PC-3 (cell line): ENCODE measurements around the gene COL27A1. TPM values are rescaled to one million over a fixed set of nuclear protein-coding genes. Genes with fewer than 3 reads are reported as not detected.
A peak's percentile ranks its signal among the peaks of the same experiment; 100 is the strongest.

Experiments used
- ATAC-seq: fragments of 200-7000 bp; cut with Tn5 transposase; 2 replicates; pipeline ENCODE4 v1.9.1; 2020; ENCODE audit warnings: mild to moderate bottlenecking, moderate library complexity
- BruUV-seq: library from RNA; stranded (reverse); fragments of 400-500 nt; replicated peaks from 2 replicates; lab custom pipeline; 2021; lab: Mats Ljungman, UMichigan
- CTCF ChIA-PET: fragments of 300-600 bp; sonication (Branson Sonifier 250); formaldehyde crosslinking; loops from one replicate; lab custom pipeline; 2022; ENCODE audit warnings: antibody characterized with exemption; lab: Charles Lee
- POLR2A ChIA-PET: fragments of 300-600 bp; sonication (Branson Sonifier 250); formaldehyde crosslinking; loops from one replicate; lab custom pipeline; 2022; ENCODE audit warnings: antibody characterized with exemption; ENCODE audit not compliant: unreplicated experiment; lab: Charles Lee
- DNase-seq: peaks from one replicate; pipeline ENCODE4 v3.0.0-alpha.2; 2015
- H2AFZ ChIP-seq: fragments of 300-600 bp; sonication (generic); 2 replicates; pipeline ENCODE4 v1.6.0; 2016; ENCODE audit warnings: antibody characterized with exemption, low read length
- H3F3A ChIP-seq: fragments of 300-600 bp; sonication (generic); one replicate; pipeline ENCODE4 v1.6.0; 2017; ENCODE audit warnings: antibody characterized with exemption, low read length, control low read depth, mild to moderate bottlenecking; ENCODE audit not compliant: unreplicated experiment
- H3K27ac ChIP-seq: fragments of 300-600 bp; sonication (generic); 2 replicates; pipeline ENCODE4 v1.5.1; 2016; ENCODE audit warnings: mild to moderate bottlenecking, low read length
- H3K27me3 ChIP-seq: fragments of 300-600 bp; sonication (generic); 2 replicates; pipeline ENCODE4 v1.6.1; 2016; ENCODE audit warnings: low read length, mixed read lengths
- H3K36me3 ChIP-seq: fragments of 300-600 bp; sonication (generic); 2 replicates; pipeline ENCODE4 v1.6.1; 2016; ENCODE audit warnings: low read depth, mixed run types, low read length, mixed read lengths
- H3K4me1 ChIP-seq: fragments of 300-600 bp; sonication (generic); 2 replicates; pipeline ENCODE4 v1.5.1; 2016; ENCODE audit warnings: low read length; ENCODE audit not compliant: insufficient read depth
- H3K4me2 ChIP-seq: fragments of 300-600 bp; sonication (generic); 2 replicates; pipeline ENCODE4 v1.6.0; 2016; ENCODE audit warnings: low read length
- H3K4me3 ChIP-seq: fragments of 300-600 bp; sonication (generic); 2 replicates; pipeline ENCODE4 v1.5.1; 2016; ENCODE audit warnings: mild to moderate bottlenecking, low read length, mixed read lengths
- H3K79me2 ChIP-seq: fragments of 300-600 bp; sonication (generic); 2 replicates; pipeline ENCODE4 v1.6.1; 2017; ENCODE audit warnings: low read length, mixed read lengths
- H3K9ac ChIP-seq: fragments of 300-600 bp; sonication (generic); 2 replicates; pipeline ENCODE4 v1.6.0; 2016; ENCODE audit warnings: mild to moderate bottlenecking, low read length
- H3K9me2 ChIP-seq: fragments of 300-600 bp; sonication (generic); replicated peaks from 2 replicates; pipeline ENCODE4 v1.6.1; 2016; ENCODE audit warnings: mixed run types, low read length, mixed read lengths
- H3K9me3 ChIP-seq: fragments of 300-600 bp; sonication (generic); 2 replicates; pipeline ENCODE4 v1.6.1; 2016; ENCODE audit warnings: low read length, mixed read lengths
- H4K20me1 ChIP-seq: fragments of 300-600 bp; sonication (generic); 2 replicates; pipeline ENCODE4 v1.6.1; 2016; ENCODE audit warnings: low read length, mixed read lengths
- EZH2 ChIP-seq: fragments of 300-600 bp; sonication (generic); IDR thresholded peaks from one replicate; pipeline ENCODE4 v1.6.1; 2017; ENCODE audit warnings: antibody characterized with exemption, mild to moderate bottlenecking, low read length; ENCODE audit not compliant: unreplicated experiment
- EZH2phosphoT487 ChIP-seq: fragments of 300-600 bp; sonication (generic); IDR thresholded peaks from 2 replicates; pipeline ENCODE4 v1.6.1; 2018; ENCODE audit warnings: mild to moderate bottlenecking, antibody characterized with exemption, low read length, borderline replicate concordance
- intact Hi-C: fragments of 100-400 bp; cut with micrococcal nuclease; formaldehyde crosslinking; loops from 2 replicates; pipeline ENCODE4 v1.9.0; 2023
- total RNA-seq: library from RNA; depleted of rRNA; stranded (reverse); fragments of >200 nt; gene quantifications from 2 replicates; pipeline ENCODE4 v1.2.3, GENCODE V29; 2014
- TF ChIP-seq, protein P1 (sequence below): fragments of 300-600 bp; sonication (generic); conservative IDR thresholded peaks from 2 replicates; pipeline ENCODE4 v1.5.1; 2017; ENCODE audit warnings: antibody characterized with exemption, low read depth, mild to moderate bottlenecking, low read length

The COL27A1 gene
- total RNA-seq, 1 experiment from 2014 or later = 4.3 TPM

DNA sequence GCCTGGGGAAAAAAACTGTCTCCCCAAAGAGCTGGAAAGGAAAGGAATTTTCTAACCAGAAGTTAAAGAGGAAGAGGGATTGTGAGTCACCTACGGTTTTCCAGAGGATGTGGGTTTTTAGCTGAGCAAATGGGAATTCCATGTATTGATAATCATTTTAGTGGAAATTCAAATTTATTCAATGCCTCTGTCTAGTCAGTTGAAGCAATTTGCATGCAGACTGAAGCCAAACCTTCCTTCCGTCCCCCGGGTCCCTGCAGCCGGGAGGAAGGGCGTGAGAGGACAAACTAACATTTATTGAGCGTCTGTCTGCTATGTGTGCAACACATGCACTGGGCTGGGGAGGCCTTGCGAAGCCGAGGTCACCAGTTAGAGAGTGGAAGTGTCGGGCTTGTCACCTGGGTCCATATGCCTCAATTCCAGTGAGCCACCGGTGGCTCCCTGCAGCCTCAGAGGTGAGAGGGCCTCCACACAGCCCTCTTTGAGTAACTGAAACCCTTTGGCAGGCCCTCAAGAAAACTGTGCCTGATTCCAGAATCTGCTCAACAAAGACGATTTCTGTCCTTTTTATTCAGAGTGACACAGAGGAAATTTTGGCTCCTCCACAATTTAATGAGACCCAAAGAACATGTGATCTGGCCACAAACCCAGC lies 70.3 kb downstream of the COL27A1 start:
- H4K20me1 ChIP-seq = no peaks in the 10 kb centered on the region
- peak; percentile 56 for DNase-seq
- H3K4me3 ChIP-seq = no peak overlapping the region; the same call in 1 of the 2 replicates
- peak overlapping the region; percentile 89 for H3K9ac ChIP-seq
- H3K27ac ChIP-seq = peak overlapping the region; percentile 98
- H2AFZ ChIP-seq = peak overlapping the region; percentile 53
- H3K79me2 ChIP-seq = no peaks in the 10 kb centered on the region
- peak; percentile 37; the same call in 1 of the 2 replicates for ATAC-seq
- H3K9me2 ChIP-seq = no peaks in the 10 kb centered on the region
- H3F3A ChIP-seq = no peaks in the 10 kb centered on the region
- H3K4me1 ChIP-seq = peaks cover 46% of the 10 kb centered on the region
- POLR2A ChIA-PET = no interaction called here
- no peak for TF ChIP-seq EZH2
- CTCF ChIA-PET = no interaction called here
- no peaks in the 10 kb centered on the region for H3K36me3 ChIP-seq
- H3K4me2 ChIP-seq = peak overlapping the region; percentile 75
- no TSS peak for BruUV-seq
- no peaks in the 10 kb centered on the region for H3K27me3 ChIP-seq
- no peaks in the 10 kb centered on the region for H3K9me3 ChIP-seq
- intact Hi-C loops = no loop called here

DNA sequence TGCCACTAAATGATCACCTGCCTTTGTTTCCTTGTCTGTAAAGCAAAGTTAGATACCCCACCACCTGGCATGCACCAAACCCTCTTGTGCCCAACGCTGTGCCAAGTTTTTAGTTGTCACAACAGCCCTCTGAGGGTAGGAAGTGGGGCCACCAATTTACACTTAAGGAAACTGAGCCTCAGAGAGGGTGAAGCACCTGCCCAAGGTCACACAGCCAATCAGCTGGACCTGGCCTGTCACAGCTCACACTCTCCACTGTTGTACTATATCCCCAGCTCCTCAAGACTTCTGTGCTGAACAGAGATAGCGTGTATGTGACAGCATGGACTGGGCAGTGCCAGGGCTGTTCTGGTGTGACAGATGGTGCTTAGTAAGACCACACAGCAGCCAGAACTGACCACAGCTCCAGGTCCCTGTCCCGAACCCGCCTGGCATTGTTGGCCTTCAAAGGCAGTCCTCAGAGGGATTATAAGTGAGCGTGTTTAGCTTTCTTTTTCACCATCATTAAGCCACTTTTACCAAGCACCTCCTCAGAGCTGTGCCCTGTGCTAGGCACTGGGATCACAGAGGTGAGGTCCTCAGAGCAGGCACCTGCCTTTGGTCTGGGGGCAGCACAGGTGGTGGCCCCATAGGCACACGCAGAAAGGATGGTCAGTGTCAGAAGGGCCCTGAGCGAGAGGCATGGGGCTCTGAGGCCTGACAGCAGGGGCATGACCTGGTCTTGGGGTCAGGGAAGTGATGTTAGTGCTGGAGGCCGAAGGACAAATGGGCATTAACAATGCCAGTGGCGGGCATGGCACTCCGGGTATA lies 71.1 kb downstream of the COL27A1 start:
- Histone ChIP-seq H3K9me3 (no peaks in the 10 kb centered on the region), H3K9ac (peak overlapping the region; percentile 65), H3K79me2 (no peaks in the 10 kb centered on the region), H3K9me2 (no peaks in the 10 kb centered on the region), H3K4me2 (peak overlapping the region; percentile 75), H3K4me1 (peaks cover 43% of the 10 kb centered on the region), H4K20me1 (no peaks in the 10 kb centered on the region), H3K36me3 (no peaks in the 10 kb centered on the region), H2AFZ (no peak overlapping the region), H3K27ac (peak overlapping the region; percentile 98), H3K4me3 (no peak overlapping the region), H3F3A (no peaks in the 10 kb centered on the region), H3K27me3 (no peaks in the 10 kb centered on the region)
- TF ChIP-seq EZH2phosphoT487 (no peak), EZH2 (no peak)
- TF ChIP-seq, protein P1, sequence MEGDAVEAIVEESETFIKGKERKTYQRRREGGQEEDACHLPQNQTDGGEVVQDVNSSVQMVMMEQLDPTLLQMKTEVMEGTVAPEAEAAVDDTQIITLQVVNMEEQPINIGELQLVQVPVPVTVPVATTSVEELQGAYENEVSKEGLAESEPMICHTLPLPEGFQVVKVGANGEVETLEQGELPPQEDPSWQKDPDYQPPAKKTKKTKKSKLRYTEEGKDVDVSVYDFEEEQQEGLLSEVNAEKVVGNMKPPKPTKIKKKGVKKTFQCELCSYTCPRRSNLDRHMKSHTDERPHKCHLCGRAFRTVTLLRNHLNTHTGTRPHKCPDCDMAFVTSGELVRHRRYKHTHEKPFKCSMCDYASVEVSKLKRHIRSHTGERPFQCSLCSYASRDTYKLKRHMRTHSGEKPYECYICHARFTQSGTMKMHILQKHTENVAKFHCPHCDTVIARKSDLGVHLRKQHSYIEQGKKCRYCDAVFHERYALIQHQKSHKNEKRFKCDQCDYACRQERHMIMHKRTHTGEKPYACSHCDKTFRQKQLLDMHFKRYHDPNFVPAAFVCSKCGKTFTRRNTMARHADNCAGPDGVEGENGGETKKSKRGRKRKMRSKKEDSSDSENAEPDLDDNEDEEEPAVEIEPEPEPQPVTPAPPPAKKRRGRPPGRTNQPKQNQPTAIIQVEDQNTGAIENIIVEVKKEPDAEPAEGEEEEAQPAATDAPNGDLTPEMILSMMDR = no peak
- ATAC-seq = no peak
- DNase-seq = no peak
- no TSS peak for BruUV-seq
- ChIA-PET CTCF (no interaction called here), POLR2A (no interaction called here)
- intact Hi-C loops = no loop called here

DNA sequence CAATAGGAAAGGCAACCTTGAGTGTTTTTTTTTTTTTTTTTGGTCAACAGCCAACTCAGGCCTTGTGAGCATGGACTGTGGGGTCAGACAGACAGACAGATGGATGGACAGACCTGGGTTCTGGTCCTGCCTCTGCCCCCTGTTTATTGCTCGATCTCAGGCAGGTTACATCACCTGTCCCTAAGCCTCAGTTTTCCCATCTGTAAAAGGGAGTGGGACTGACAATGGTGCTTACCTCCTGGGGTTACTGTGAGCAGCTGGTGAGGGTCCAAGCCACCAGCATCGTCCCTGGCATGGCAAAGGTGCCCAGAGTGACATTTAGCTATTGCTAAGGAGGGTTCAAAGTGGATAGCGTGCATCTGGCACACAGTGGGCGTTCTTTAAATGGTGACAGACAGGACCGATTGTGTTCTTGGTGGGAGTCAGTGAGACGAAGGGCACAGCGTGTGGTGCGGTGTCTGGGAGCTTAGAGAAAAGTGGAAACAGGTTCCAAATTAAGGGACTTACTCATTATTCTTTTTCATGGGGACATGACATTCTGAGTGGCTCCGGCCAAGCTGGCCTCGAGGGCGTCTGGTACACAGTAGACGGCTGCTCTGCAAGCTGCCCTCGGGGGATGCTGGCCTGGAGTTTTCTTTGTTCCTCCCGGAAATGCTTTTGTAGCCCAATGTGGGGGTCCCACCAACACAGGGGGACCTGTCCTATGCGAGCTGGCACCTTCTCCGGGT lies 72.1 kb downstream of the COL27A1 start:
- H3K9ac ChIP-seq = no peak overlapping the region
- TF ChIP-seq EZH2phosphoT487 = no peak
- TF ChIP-seq EZH2 = no peak
- TF ChIP-seq, protein P1 = no peak
- ChIA-PET CTCF (no interaction called here), POLR2A (no interaction called here)
- H2AFZ ChIP-seq = no peak overlapping the region
- H3K4me2 ChIP-seq = no peak overlapping the region
- no TSS peak for BruUV-seq
- H3K4me3 ChIP-seq = no peak overlapping the region
- no peaks in the 10 kb centered on the region for H3K9me2 ChIP-seq
- no peaks in the 10 kb centered on the region for H4K20me1 ChIP-seq
- peaks cover 36% of the 10 kb centered on the region for H3K4me1 ChIP-seq
- no peak for DNase-seq
- intact Hi-C loops = no loop called here
- H3F3A ChIP-seq = no peaks in the 10 kb centered on the region
- H3K27ac ChIP-seq = no peak overlapping the region
- H3K27me3 ChIP-seq = no peaks in the 10 kb centered on the region
- ATAC-seq = no peak
- no peaks in the 10 kb centered on the region for H3K79me2 ChIP-seq
- no peaks in the 10 kb centered on the region for H3K9me3 ChIP-seq
- no peaks in the 10 kb centered on the region for H3K36me3 ChIP-seq
